Activated CD4-positive, alpha-beta T cell treated with anti-CD3 and anti-CD28 coated beads, Interleukin-2, amount 50 U/mL, for 24 hours (primary cell): ENCODE measurements around the gene PHF2.

Experiments used
- DNase-seq, 2 donors: peaks; one replicate each; pipeline ENCODE4 v3.0.0-alpha.2; 2020; ENCODE audit warnings: low read depth in 1 of 2, low spot score in 1 of 2

Gene PHF2

GRCh38 chr9:93567271-93567959, 9.0 kb upstream of the PHF2 start:
- DNase-seq, result no peak

GRCh38 chr9:93568169-93568568, 8.2 kb upstream of the PHF2 start:
- DNase-seq, result no peak

- DNase-seq, result no peak
Measured at GRCh38 chr9:93569621-93570174, 6.7 kb upstream of the PHF2 start.

- DNase-seq, result no peak
Measured at GRCh38 chr9:93572221-93572620, 4.2 kb upstream of the PHF2 start.

DNA sequence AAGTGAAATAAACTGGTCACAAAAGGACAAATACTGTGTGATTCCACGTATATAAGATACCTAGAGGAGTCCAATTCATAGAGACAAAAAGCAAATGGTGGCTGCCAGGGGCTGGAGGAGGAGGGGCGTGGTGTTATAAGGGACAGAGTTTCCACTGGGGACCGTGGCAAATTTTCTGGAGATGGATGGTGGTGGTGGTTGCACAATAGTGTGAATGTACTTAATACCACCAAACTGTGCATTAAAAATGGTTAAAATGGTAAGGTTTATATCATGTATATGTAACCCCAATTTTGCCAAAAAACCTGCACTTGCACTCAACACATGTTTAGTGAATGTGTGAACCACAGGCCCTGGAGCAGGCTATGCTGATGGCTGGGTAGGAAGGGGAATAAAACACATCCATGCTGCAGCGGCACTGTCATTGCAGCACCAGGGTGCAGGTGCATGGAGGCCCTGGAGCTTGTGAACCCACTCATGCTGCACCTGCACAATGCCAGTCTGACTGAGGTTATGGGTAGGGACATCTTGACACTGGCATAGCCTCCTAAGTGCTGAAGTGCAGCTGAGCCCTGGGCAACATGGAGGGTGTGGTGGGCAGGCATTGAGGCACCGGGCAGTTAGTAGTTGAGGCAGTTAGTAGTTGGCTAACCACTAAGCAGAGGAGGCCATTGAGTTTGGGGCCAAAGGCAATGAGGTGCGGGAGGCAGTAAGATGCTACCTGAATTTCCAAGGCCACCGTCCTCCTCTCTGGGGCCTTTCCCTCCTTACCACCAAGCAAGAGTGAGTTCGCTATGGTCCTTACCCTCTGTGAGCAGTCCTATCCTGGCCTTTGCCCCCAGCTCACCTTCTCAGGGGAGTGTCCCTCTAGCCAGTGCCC, 3.5 kb upstream of the PHF2 start:
- DNase-seq, result no peak

DNA sequence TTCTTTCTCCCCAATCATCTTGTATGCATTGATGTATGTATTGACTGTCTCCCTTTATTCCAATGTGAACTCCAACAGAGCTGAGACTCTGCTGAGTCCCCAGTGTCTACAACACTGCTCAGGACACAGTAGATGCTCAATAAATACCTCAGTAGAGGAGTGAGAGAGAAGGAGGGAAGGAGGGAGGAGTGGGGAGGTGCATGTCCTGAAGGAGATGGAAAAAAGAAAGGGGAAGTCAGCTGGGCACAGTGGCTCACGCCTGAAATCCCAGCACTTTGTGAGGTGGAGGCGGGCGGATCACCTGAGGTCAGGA, 2.9 kb upstream of the PHF2 start:
- no peak for DNase-seq

DNA sequence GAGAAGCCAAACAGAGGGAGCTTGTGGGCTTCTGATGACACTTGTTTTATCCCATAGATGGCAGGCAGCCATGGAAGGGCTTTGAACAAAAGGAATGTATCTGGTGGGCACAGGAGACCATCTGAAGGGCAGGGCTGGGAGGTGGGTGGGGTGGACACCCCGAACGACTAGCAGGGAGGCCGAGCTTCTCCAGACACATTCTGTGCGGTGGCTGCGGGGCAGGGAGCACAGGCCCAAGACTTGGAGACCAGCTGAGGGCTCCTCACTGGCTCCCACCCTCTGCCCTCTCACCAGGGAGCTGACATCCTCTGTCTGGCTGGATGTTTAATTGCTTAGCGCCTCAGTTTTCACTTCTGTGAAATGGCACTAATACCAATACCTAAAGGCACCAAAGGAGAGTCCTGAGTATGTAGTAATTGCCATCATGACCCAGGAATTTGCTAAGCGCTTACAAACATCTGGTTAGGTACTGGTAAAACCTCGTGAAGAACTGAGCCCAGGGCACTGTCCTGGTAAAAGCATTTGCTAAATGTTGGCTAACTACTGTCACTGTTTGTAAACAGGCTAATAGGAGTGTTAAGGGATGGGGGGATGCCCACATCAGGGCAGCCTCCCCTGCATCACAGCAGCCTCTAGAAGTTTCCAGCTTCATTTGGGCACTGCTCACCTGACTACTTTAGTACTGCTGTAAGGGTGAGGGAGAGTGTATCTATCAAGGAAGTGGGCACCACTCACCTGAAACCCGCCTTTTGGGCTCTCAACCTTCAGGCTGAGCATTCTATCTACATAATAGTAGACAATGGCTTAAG, 2.1 kb upstream of the PHF2 start:
- no peak for DNase-seq

GRCh38 chr9:93574900-93575795, 1.2 kb upstream of the PHF2 start:
- no peak for DNase-seq

GRCh38 chr9:93575796-93576257, 557 bp upstream of the PHF2 start:
- DNase-seq, result peak in 1 of 2 donors; percentile 39

GRCh38 chr9:93577078-93577974, 942 bp downstream of the PHF2 start:
- DNase-seq, result no peak

DNA sequence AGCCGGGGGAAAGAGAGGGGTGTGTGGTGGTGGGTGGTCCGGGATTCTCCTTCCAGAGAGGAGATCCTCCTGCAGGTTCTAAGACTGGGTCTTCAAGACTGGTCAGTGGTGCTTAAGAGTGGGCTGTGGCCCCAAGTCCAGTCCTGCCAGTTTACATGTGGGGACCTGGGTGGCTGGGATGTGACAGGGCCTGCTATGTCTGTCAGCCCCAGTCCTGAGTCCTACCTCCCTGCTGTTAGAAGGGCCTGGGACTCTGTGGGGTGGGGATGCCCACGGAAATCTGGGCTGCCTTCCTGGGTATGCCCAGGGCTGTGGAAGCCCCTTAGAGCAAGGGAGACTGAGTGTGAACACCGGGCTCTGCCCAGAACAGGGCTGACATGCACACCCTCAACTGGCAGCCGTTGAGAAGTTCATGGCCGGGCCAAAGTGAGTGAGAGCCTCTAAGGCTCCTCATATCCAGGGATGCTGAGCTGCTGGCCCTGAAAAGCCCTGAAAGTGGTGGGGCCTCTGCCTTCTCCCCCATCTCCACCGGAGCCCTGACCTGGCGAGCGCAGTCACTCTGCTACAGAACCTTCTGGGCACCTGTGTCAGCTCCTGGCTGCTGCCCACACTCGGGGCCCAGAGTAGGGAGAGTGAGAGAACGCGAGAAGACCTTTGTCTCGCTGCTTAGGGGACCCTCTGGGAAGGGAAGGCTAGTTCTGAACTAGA, 1.7 kb downstream of the PHF2 start:
- no peak for DNase-seq

GRCh38 chr9:93578844-93579243, 2.5 kb downstream of the PHF2 start:
- DNase-seq, result no peak

DNA sequence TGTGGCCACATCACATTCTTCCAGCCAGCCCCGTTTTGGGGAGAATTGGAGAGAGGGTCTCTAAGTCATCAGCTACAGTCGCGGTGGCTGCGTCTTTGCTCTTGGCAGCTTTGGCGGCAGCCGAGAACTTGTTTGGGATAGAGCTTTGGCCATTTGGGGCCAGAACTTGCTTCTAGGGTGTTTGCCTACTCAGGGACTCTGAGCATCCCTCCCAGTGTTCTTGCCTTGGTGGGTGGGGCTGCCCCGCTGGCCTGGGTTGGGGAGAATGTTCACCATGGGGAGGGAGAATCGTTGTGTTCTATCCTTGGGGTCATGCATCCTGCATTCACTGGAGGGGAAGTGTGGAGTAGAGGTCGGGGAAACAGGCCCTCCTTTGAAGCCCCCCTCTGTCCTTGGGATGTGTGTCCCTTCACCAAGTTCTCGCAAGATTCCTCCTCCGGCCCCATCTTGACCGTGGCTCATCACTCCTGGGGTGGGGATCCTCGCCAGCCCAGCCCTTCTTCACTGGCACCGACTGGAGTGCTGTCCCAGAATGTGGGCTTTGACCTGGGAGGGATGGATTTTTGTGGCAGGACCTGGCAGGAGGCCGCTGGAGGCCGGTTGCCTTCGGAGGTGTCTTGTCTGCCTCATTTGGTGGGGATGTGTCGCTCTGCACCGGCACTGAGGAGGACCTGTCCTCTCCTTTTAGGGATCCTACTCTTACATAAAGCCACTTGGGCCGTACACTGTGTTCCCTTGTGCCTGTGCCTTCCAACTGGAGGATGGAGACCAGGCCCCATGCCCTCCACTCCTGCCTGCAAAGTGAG, 3.5 kb downstream of the PHF2 start:
- no peak for DNase-seq

GRCh38 chr9:93580654-93581380, 4.4 kb downstream of the PHF2 start:
- DNase-seq, result no peak

DNA sequence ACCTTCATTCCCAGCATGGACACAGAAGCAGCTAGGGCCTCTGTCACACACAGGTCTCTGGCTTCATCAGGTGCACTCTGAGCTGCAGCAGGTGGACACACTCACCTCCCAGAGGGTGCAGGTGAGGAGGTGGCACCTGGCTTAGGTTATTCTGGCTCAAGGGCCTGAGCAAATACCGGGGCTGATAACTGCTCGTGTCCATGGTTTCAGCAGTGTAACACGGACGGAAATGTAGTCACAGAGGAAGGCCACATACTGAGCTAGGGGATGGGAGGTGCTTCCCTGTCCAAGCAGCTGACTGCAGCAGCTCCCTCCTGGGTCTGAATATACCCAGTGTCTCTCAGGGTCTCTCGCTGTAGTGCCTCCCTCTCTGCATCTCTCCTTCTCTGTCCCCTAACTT, 5.7 kb downstream of the PHF2 start:
- DNase-seq, result no peak

DNA sequence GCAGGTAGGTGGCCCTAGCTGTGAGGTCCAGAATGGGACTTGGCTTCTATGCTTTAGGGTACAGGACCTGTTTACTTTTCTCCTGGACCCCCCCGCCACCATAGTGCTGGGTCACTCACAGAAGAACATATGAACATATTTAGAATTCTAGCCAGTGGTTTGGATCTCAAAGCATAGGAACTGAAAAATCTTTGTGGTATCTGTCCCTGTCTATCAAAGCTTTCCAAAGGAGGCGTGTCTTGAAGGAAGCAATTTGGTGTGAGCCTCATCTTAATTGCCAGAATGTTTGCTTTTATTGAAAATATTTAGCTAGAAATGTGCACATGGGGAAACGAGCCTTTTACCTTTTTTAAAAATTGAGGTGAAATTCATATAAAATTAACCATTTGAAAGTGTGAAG, 6.2 kb downstream of the PHF2 start:
- DNase-seq, result no peak

DNA sequence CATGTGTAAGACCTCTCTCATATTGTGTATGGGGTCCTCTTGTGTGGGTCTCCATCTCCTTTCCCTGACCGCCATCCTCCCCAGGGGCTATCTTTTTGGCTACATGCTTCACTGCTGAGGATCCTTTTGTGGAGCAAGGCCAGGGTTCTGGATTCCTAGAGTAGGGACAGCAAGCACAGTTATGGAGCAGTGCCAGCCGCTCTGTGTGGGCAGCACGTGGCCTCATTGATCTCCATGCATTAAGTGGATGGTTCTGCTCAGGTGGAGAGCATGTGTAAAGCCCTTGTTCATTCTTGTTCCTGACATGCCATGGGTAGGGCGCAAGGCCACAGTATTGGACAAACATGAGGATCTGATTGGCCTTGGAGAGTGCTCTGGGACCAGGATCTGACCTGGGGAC, 8.9 kb downstream of the PHF2 start:
- no peak for DNase-seq
